SK-N-SH treated with all-trans-retinoic acid at 6 μM for 48 hours (cell line): ENCODE data around the gene SLC35A4.

Source experiments
- ZC3H10 ChIP-seq: fragments of 250-450 bp; sonication (Bioruptor Pico); IDR thresholded peaks from 2 replicates; pipeline ENCODE4 v1.5.1; 2021; ENCODE audit warnings: mild to moderate bottlenecking, moderate library complexity
- ZFP3 ChIP-seq: fragments of 250-450 bp; sonication (Bioruptor Pico); IDR thresholded peaks from 2 replicates; pipeline ENCODE4 v1.5.0; 2020; ENCODE audit warnings: mild to moderate bottlenecking, moderate library complexity
- ZNF565 ChIP-seq: fragments of 450-650 bp; formaldehyde crosslinking; conservative IDR thresholded peaks from 2 replicates; pipeline ENCODE4 v1.5.0; 2020; ENCODE audit warnings: low read depth, mild to moderate bottlenecking, moderate library complexity
- TF ChIP-seq, protein P1 (sequence below): fragments of 250-450 bp; sonication (Bioruptor Pico); IDR thresholded peaks from 2 replicates; pipeline ENCODE4 v1.5.0; 2020; ENCODE audit warnings: mild to moderate bottlenecking, moderate library complexity

DNA sequence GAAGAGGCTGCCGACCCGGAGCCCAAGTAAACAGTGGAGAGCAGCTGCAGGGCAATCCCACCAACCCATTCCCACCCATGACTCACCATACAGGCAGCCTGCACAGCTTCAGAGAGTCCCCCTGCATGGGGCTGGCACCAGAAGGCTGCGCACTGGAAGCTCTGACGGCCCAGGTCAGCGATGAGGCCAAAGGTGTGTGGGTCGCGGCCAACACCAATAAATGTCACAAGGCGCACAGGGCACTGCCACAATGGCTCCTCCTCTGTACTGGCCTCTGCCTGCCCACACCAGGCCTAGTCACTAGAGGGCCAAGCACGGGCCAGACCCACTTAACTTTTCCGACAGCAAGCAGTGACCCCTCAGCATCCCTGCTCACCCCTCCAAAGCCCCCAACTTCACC, 4.4 kb upstream of the SLC35A4 start:
- TF ChIP-seq, protein P1, sequence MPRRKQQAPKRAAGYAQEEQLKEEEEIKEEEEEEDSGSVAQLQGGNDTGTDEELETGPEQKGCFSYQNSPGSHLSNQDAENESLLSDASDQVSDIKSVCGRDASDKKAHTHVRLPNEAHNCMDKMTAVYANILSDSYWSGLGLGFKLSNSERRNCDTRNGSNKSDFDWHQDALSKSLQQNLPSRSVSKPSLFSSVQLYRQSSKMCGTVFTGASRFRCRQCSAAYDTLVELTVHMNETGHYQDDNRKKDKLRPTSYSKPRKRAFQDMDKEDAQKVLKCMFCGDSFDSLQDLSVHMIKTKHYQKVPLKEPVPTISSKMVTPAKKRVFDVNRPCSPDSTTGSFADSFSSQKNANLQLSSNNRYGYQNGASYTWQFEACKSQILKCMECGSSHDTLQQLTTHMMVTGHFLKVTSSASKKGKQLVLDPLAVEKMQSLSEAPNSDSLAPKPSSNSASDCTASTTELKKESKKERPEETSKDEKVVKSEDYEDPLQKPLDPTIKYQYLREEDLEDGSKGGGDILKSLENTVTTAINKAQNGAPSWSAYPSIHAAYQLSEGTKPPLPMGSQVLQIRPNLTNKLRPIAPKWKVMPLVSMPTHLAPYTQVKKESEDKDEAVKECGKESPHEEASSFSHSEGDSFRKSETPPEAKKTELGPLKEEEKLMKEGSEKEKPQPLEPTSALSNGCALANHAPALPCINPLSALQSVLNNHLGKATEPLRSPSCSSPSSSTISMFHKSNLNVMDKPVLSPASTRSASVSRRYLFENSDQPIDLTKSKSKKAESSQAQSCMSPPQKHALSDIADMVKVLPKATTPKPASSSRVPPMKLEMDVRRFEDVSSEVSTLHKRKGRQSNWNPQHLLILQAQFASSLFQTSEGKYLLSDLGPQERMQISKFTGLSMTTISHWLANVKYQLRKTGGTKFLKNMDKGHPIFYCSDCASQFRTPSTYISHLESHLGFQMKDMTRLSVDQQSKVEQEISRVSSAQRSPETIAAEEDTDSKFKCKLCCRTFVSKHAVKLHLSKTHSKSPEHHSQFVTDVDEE (CRISPR knock-in tag) = no peak
- TF ChIP-seq ZNF565 (CRISPR knock-in tag) = no peak
- no peak for TF ChIP-seq ZFP3 (CRISPR knock-in tag)
- TF ChIP-seq ZC3H10 (CRISPR knock-in tag) = no peak
